ENCODE data around the gene MAN1A1. TPM values are rescaled to one million over a fixed set of nuclear protein-coding genes. Genes with fewer than 3 reads are reported as not detected.

MAN1A1 gene
- polyA plus RNA-seq, 1 donor from 2014 or later = 4.6 TPM

GRCh38 chr6:119142041-119142440 is 207.5 kb downstream of the MAN1A1 start:
- Histone ChIP-seq H3K36me3 (ENCODE audit: insufficient read depth, low read length) (no peaks in the 10 kb centered on the region), H3K9me3 (ENCODE audit: low read length) (no peaks in the 10 kb centered on the region), H2AFZ (ENCODE audit: low read depth, low read length) (no peak overlapping the region), H3F3A (ENCODE audit: insufficient read depth, low read length, poor library complexity, severe bottlenecking) (no peaks in the 10 kb centered on the region), H3K79me2 (replicated peaks; ENCODE audit: insufficient read depth, low read length) (no peaks in the 10 kb centered on the region), H3K27ac (ENCODE audit: low read length) (no peak overlapping the region), H3K9me2 (ENCODE audit: insufficient read depth, low read length) (no peaks in the 10 kb centered on the region), H3K9ac (ENCODE audit: low read length) (no peak overlapping the region), H3K4me3 (ENCODE audit: low read length) (no peak overlapping the region), H4K20me1 (ENCODE audit: insufficient read depth) (no peaks in the 10 kb centered on the region), H3K27me3 (ENCODE audit: insufficient read depth, low read depth, low read length) (no peaks in the 10 kb centered on the region), H3K4me2 (ENCODE audit: low read length) (no peak overlapping the region)
- TF ChIP-seq REST (IDR thresholded peaks at IDR 0.05; ENCODE audit: borderline replicate concordance) (no peak), MXI1 (conservative IDR thresholded peaks at IDR 0.05; ENCODE audit: poor library complexity, severe bottlenecking) (no peak), EZH2 (IDR thresholded peaks at IDR 0.05; ENCODE audit: borderline replicate concordance, insufficient read depth, low read length, poor library complexity, severe bottlenecking) (no peak), EP300 (conservative IDR thresholded peaks at IDR 0.05; ENCODE audit: poor library complexity, severe bottlenecking) (no peak), RAD21 (conservative IDR thresholded peaks at IDR 0.05) (no peak), TAF1 (IDR thresholded peaks at IDR 0.05; ENCODE audit: low read depth) (no peak), SMC3 (conservative IDR thresholded peaks at IDR 0.05; ENCODE audit: poor library complexity) (no peak), POLR2AphosphoS5 (IDR thresholded peaks at IDR 0.05) (no peak)
- TF ChIP-seq, protein P1, sequence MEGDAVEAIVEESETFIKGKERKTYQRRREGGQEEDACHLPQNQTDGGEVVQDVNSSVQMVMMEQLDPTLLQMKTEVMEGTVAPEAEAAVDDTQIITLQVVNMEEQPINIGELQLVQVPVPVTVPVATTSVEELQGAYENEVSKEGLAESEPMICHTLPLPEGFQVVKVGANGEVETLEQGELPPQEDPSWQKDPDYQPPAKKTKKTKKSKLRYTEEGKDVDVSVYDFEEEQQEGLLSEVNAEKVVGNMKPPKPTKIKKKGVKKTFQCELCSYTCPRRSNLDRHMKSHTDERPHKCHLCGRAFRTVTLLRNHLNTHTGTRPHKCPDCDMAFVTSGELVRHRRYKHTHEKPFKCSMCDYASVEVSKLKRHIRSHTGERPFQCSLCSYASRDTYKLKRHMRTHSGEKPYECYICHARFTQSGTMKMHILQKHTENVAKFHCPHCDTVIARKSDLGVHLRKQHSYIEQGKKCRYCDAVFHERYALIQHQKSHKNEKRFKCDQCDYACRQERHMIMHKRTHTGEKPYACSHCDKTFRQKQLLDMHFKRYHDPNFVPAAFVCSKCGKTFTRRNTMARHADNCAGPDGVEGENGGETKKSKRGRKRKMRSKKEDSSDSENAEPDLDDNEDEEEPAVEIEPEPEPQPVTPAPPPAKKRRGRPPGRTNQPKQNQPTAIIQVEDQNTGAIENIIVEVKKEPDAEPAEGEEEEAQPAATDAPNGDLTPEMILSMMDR (IDR thresholded peaks at IDR 0.05; ENCODE audit: poor library complexity, severe bottlenecking) = no peak

GRCh38 chr6:119140196-119141140 is 209.1 kb downstream of the MAN1A1 start:
- Histone ChIP-seq H3K4me3 (ENCODE audit: low read length) (no peak overlapping the region), H3K4me2 (ENCODE audit: low read length) (no peak overlapping the region), H3K9ac (ENCODE audit: low read length) (no peak overlapping the region), H4K20me1 (ENCODE audit: insufficient read depth) (no peaks in the 10 kb centered on the region), H3F3A (ENCODE audit: insufficient read depth, low read length, poor library complexity, severe bottlenecking) (no peaks in the 10 kb centered on the region), H3K36me3 (ENCODE audit: insufficient read depth, low read length) (no peaks in the 10 kb centered on the region), H3K79me2 (replicated peaks; ENCODE audit: insufficient read depth, low read length) (no peaks in the 10 kb centered on the region), H3K9me3 (ENCODE audit: low read length) (no peaks in the 10 kb centered on the region), H3K27ac (ENCODE audit: low read length) (no peak overlapping the region), H3K27me3 (ENCODE audit: insufficient read depth, low read depth, low read length) (no peaks in the 10 kb centered on the region), H3K9me2 (ENCODE audit: insufficient read depth, low read length) (no peaks in the 10 kb centered on the region), H2AFZ (ENCODE audit: low read depth, low read length) (no peak overlapping the region)
- TF ChIP-seq, protein P1 (IDR thresholded peaks at IDR 0.05; ENCODE audit: poor library complexity, severe bottlenecking) = no peak
- TF ChIP-seq POLR2AphosphoS5 (IDR thresholded peaks at IDR 0.05) = no peak
- no peak for TF ChIP-seq EP300 (conservative IDR thresholded peaks at IDR 0.05; ENCODE audit: poor library complexity, severe bottlenecking)
- TF ChIP-seq EZH2 (IDR thresholded peaks at IDR 0.05; ENCODE audit: borderline replicate concordance, insufficient read depth, low read length, poor library complexity, severe bottlenecking) = no peak
- TF ChIP-seq SMC3 (conservative IDR thresholded peaks at IDR 0.05; ENCODE audit: poor library complexity) = no peak
- TF ChIP-seq MXI1 (conservative IDR thresholded peaks at IDR 0.05; ENCODE audit: poor library complexity, severe bottlenecking) = no peak
- no peak for TF ChIP-seq TAF1 (IDR thresholded peaks at IDR 0.05; ENCODE audit: low read depth)
- TF ChIP-seq REST (IDR thresholded peaks at IDR 0.05; ENCODE audit: borderline replicate concordance) = no peak

Data from neural cell (in vitro differentiated cells).